MG63 (cell line): ENCODE results near the gene ITGB2. TPM values are rescaled to one million over a fixed set of nuclear protein-coding genes. Genes with fewer than 3 reads are reported as not detected.
A peak's percentile ranks its signal among the peaks of the same experiment; 100 is the strongest.

Experiments
- DNase-seq: peaks from one replicate; pipeline ENCODE4 v3.0.0-alpha.2; 2020
- H3K27me3 ChIP-seq: fragments of 250-450 bp; sonication (Bioruptor Pico); 2 replicates; pipeline ENCODE4 v1.5.1; 2020; ENCODE audit warnings: mild to moderate bottlenecking, moderate library complexity
- H3K36me3 ChIP-seq: fragments of 250-450 bp; sonication (Bioruptor Pico); 2 replicates; pipeline ENCODE4 v1.5.1; 2020; ENCODE audit warnings: mild to moderate bottlenecking, moderate library complexity
- H3K4me3 ChIP-seq: fragments of 250-450 bp; sonication (Bioruptor Pico); 2 replicates; pipeline ENCODE4 v1.5.1; 2020; ENCODE audit warnings: mild to moderate bottlenecking, moderate library complexity
- H3K9me3 ChIP-seq: fragments of 250-450 bp; sonication (Bioruptor Pico); 2 replicates; pipeline ENCODE4 v1.5.1; 2020; ENCODE audit warnings: mild to moderate bottlenecking, moderate library complexity
- total RNA-seq: library from RNA; depleted of rRNA; stranded (reverse); fragments of >200 nt; shearing (Covaris generic); gene quantifications from 2 replicates; pipeline ENCODE4 v1.2.3, GENCODE V29; 2014; ENCODE audit warnings: low replicate concordance

Gene ITGB2
- total RNA-seq, 1 experiment from 2014 or later = 12.9 TPM

- peaks cover 31% of the 10 kb centered on the region for H3K36me3 ChIP-seq
- no peak overlapping the region for H3K4me3 ChIP-seq
- H3K9me3 ChIP-seq = no peaks in the 10 kb centered on the region
- DNase-seq = no peak
- H3K27me3 ChIP-seq = no peaks in the 10 kb centered on the region
Measured at GRCh38 chr21:44846485-44847260, 74.0 kb downstream of the ITGB2 start.

GRCh38 chr21:44846224-44846484 is 74.5 kb downstream of the ITGB2 start:
- DNase-seq = no peak
- H3K4me3 ChIP-seq = peak overlapping the region; percentile 6; the same call in 1 of the 2 replicates
- H3K27me3 ChIP-seq = no peaks in the 10 kb centered on the region
- peaks cover 28% of the 10 kb centered on the region for H3K36me3 ChIP-seq
- no peaks in the 10 kb centered on the region for H3K9me3 ChIP-seq

GRCh38 chr21:44845418-44846223 is 75.1 kb downstream of the ITGB2 start:
- H3K27me3 ChIP-seq = no peaks in the 10 kb centered on the region
- peak overlapping the region; percentile 6; the same call in 1 of the 2 replicates for H3K4me3 ChIP-seq
- H3K9me3 ChIP-seq = no peaks in the 10 kb centered on the region
- DNase-seq = peak; percentile 82
- H3K36me3 ChIP-seq = peaks cover 23% of the 10 kb centered on the region

GRCh38 chr21:44844256-44844655 is 76.4 kb downstream of the ITGB2 start:
- no peaks in the 10 kb centered on the region for H3K27me3 ChIP-seq
- H3K36me3 ChIP-seq = peaks cover 9% of the 10 kb centered on the region
- H3K9me3 ChIP-seq = no peaks in the 10 kb centered on the region
- no peak overlapping the region for H3K4me3 ChIP-seq
- no peak for DNase-seq

GRCh38 chr21:44842721-44843445 is 77.8 kb downstream of the ITGB2 start:
- no peaks in the 10 kb centered on the region; the same call in 1 of the 2 replicates for H3K36me3 ChIP-seq
- no peak for DNase-seq

GRCh38 chr21:44842087-44842486 is 78.6 kb downstream of the ITGB2 start:
- no peaks in the 10 kb centered on the region for H3K9me3 ChIP-seq
- no peak overlapping the region for H3K4me3 ChIP-seq
- no peaks in the 10 kb centered on the region for H3K27me3 ChIP-seq
- DNase-seq = no peak
- no peaks in the 10 kb centered on the region; the same call in 1 of the 2 replicates for H3K36me3 ChIP-seq

More at GRCh38 chr21:44842721-44843445, 77.8 kb downstream of the ITGB2 start:
- no peaks in the 10 kb centered on the region for H3K9me3 ChIP-seq
- no peaks in the 10 kb centered on the region for H3K27me3 ChIP-seq
- no peak overlapping the region for H3K4me3 ChIP-seq

- no peaks in the 10 kb centered on the region for H3K27me3 ChIP-seq
- H3K9me3 ChIP-seq = no peaks in the 10 kb centered on the region
- H3K4me3 ChIP-seq = no peak overlapping the region
- DNase-seq = no peak
- no peaks in the 10 kb centered on the region for H3K36me3 ChIP-seq
Measured at GRCh38 chr21:44840771-44841170, 79.9 kb downstream of the ITGB2 start.

GRCh38 chr21:44838951-44839350 is 81.7 kb downstream of the ITGB2 start:
- Histone ChIP-seq H3K9me3 (no peaks in the 10 kb centered on the region), H3K36me3 (no peaks in the 10 kb centered on the region), H3K27me3 (no peaks in the 10 kb centered on the region), H3K4me3 (no peak overlapping the region)
- no peak for DNase-seq

GRCh38 chr21:44838039-44838895 is 82.4 kb downstream of the ITGB2 start:
- Histone ChIP-seq H3K27me3 (no peaks in the 10 kb centered on the region), H3K4me3 (no peak overlapping the region), H3K36me3 (no peaks in the 10 kb centered on the region), H3K9me3 (no peaks in the 10 kb centered on the region)
- no peak for DNase-seq

GRCh38 chr21:44837537-44837936 is 83.2 kb downstream of the ITGB2 start:
- DNase-seq = no peak

GRCh38 chr21:44836666-44837471 is 83.8 kb downstream of the ITGB2 start:
- no peaks in the 10 kb centered on the region for H3K9me3 ChIP-seq
- no peak overlapping the region for H3K4me3 ChIP-seq
- DNase-seq = peak; percentile 23
- H3K27me3 ChIP-seq = no peaks in the 10 kb centered on the region
- H3K36me3 ChIP-seq = no peaks in the 10 kb centered on the region

More at GRCh38 chr21:44837537-44837936, 83.2 kb downstream of the ITGB2 start:
- Histone ChIP-seq H3K36me3 (no peaks in the 10 kb centered on the region), H3K4me3 (no peak overlapping the region), H3K9me3 (no peaks in the 10 kb centered on the region), H3K27me3 (no peaks in the 10 kb centered on the region)

GRCh38 chr21:44836349-44836665 is 84.4 kb downstream of the ITGB2 start:
- DNase-seq = no peak

More at GRCh38 chr21:44836349-44836665, 84.4 kb downstream of the ITGB2 start:
- Histone ChIP-seq H3K27me3 (no peaks in the 10 kb centered on the region), H3K9me3 (no peaks in the 10 kb centered on the region), H3K36me3 (no peaks in the 10 kb centered on the region), H3K4me3 (no peak overlapping the region)
